SKM-1 (cell line): ENCODE results near the gene PPP6R1.

Experiments used
- DNase-seq: peaks from one replicate; lab custom pipeline; 2025; ENCODE audit not compliant: unreplicated experiment; lab: John Stamatoyannopoulos, UW

Gene PPP6R1

DNA sequence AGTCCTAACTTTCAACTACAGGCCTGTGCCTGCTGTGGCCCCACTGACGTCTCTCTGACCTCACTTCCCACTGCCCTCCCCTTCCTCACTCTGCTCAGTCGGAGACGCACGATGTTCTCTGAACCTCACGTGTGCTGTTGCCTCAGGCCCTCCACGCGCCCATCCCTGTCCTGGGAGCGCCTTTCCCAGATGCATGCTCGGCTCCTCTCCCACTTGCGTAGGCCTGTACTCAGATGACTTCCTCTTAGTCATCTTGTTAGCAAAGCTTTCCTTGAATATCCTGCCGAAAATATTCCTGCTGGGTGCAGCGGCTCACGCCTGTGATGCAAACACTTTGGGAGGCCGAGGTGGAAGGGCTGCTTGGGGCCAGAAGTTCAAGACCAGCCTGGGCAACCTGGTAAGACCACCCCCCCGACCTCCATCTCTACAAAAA lies 69.4 kb downstream of the PPP6R1 start:
- DNase-seq, result no peak

DNA sequence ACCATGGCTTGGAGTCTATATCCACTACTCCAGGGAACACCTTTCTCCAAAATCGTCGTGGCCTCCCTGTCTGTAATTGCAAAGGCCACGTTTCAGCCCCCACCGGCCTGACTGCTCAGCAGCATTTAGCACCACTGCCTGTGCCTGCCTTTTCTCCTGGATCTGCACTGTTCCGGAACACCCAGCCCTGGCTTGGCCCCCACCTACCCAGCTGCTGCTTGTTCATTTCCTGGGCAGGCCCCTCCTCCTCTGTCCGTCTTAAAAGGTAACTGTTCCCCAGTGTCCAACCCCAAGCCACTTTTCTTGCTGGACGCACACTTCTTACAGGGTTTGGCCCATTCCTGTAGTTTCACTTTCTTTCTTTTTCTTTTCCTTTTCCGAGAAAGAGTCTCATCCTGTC lies 70.2 kb downstream of the PPP6R1 start:
- no peak for DNase-seq

DNA sequence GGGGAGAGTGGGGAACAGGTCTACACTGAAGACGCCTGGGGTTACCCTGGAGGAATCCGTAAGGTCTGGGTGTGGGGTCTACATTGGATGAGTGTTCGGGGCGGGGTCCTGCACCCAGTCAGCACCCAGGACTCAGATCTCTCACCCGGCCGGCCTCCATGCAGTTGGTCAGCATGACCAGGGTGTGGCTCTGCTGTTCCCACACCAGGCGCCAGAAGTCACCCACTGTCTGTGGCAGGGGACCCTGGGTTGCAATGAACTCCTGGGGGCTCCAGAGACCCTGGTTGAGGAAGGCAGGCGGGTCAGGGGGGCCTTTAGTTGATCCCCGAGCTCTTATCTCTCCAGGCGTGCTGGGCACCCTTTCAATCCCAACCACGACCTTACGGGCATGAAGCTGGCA lies 72.7 kb downstream of the PPP6R1 start:
- no peak for DNase-seq

DNA sequence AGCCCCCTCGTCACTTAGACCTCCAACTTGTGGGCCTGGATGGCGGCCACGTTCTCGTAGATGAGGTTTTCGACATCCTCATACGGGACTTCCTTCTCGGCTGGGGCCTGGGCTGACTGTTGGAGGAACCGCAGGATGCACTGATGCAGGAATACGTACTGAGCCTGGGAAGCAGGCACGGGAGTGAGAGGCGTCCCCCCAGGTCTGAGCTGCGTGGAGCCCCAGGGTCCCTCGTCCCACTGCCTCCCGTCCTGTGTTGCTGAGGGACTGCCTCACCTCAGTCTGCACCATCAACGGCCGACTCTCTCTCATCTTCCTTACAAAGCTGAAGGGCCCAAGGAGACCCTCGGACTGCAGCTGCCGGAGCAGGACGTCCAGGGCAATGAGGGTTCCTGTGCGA lies 77.1 kb downstream of the PPP6R1 start:
- no peak for DNase-seq
